C4-2B (cell line): Measurements from ENCODE around the gene TLN1.

Experiments used
- ZFX ChIP-seq: fragments of 450-650 bp; IDR thresholded peaks from 2 replicates; pipeline ENCODE4 v1.6.1; 2017
- TF ChIP-seq, protein P1 (sequence below): fragments of 450-650 bp; conservative IDR thresholded peaks from 2 replicates; pipeline ENCODE4 v1.5.1; 2017; ENCODE audit warnings: mild to moderate bottlenecking

- TF ChIP-seq, protein P1, sequence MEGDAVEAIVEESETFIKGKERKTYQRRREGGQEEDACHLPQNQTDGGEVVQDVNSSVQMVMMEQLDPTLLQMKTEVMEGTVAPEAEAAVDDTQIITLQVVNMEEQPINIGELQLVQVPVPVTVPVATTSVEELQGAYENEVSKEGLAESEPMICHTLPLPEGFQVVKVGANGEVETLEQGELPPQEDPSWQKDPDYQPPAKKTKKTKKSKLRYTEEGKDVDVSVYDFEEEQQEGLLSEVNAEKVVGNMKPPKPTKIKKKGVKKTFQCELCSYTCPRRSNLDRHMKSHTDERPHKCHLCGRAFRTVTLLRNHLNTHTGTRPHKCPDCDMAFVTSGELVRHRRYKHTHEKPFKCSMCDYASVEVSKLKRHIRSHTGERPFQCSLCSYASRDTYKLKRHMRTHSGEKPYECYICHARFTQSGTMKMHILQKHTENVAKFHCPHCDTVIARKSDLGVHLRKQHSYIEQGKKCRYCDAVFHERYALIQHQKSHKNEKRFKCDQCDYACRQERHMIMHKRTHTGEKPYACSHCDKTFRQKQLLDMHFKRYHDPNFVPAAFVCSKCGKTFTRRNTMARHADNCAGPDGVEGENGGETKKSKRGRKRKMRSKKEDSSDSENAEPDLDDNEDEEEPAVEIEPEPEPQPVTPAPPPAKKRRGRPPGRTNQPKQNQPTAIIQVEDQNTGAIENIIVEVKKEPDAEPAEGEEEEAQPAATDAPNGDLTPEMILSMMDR, result no peak
- TF ChIP-seq ZFX, result no peak
These were observed 58.0 kb downstream of the TLN1 start for GRCh38 chr9:35674025-35674361.
